GM18519 (cell line): ENCODE data around the gene LRG1.
"Not testable (repeated sequence)": the region's sequence is repeated elsewhere in the genome, so short reads cannot be mapped to it uniquely, and the experiment has no call there.

Source experiments
- ATAC-seq: cut with Tn5 transposase; IDR thresholded peaks from one replicate; pipeline ENCODE4 v1.9.1; 2021; ENCODE audit warnings: mild to moderate bottlenecking, moderate library complexity; ENCODE audit not compliant: unreplicated experiment, low FRiP score

LRG1 gene

GRCh38 chr19:4576016-4576933 is 36.4 kb upstream of the LRG1 start:
- ATAC-seq: no peak

GRCh38 chr19:4575267-4576015 is 35.6 kb upstream of the LRG1 start:
- ATAC-seq: no peak

GRCh38 chr19:4573682-4574081 is 33.8 kb upstream of the LRG1 start:
- ATAC-seq: no peak

- ATAC-seq: no peak
Observed at GRCh38 chr19:4571305-4571917, 31.6 kb upstream of the LRG1 start.

- no peak for ATAC-seq
Observed at GRCh38 chr19:4570916-4571304, 31.1 kb upstream of the LRG1 start.

- ATAC-seq: no peak
Observed at GRCh38 chr19:4570402-4570801, 30.6 kb upstream of the LRG1 start.

GRCh38 chr19:4568886-4569285 is 29.1 kb upstream of the LRG1 start:
- ATAC-seq: no peak

- no peak for ATAC-seq
Observed at GRCh38 chr19:4567584-4568071, 27.8 kb upstream of the LRG1 start.

GRCh38 chr19:4566402-4567051 is 26.7 kb upstream of the LRG1 start:
- ATAC-seq: no peak

- ATAC-seq: not testable (repeated sequence)
Observed at GRCh38 chr19:4563562-4563961, 23.7 kb upstream of the LRG1 start.

- ATAC-seq: not testable (repeated sequence)
Observed at GRCh38 chr19:4562085-4562484, 22.2 kb upstream of the LRG1 start.

- ATAC-seq: no peak
Observed at GRCh38 chr19:4559569-4559968, 19.7 kb upstream of the LRG1 start, which contains the start of gene SEMA6B. Gene SEMA6B (minus strand): TSS chr19:4559684. CDS start chr19:4558457, 1,227 bp downstream.

- ATAC-seq: no peak
Observed at GRCh38 chr19:4557971-4558941, 18.4 kb upstream of the LRG1 start.

- no peak for ATAC-seq
Observed at GRCh38 chr19:4557144-4557970, 17.5 kb upstream of the LRG1 start.

GRCh38 chr19:4556597-4557127 is 16.8 kb upstream of the LRG1 start:
- no peak for ATAC-seq

GRCh38 chr19:4555657-4556561 is 16.1 kb upstream of the LRG1 start:
- no peak for ATAC-seq

- no peak for ATAC-seq
Observed at GRCh38 chr19:4554717-4555116, 14.9 kb upstream of the LRG1 start.
